Measurements from ENCODE around the gene IL17A. TPM values are rescaled to one million over a fixed set of nuclear protein-coding genes. Genes with fewer than 3 reads are reported as not detected.

Gene IL17A
- total RNA-seq: not detected
- long read RNA-seq: 0 reads

DNA sequence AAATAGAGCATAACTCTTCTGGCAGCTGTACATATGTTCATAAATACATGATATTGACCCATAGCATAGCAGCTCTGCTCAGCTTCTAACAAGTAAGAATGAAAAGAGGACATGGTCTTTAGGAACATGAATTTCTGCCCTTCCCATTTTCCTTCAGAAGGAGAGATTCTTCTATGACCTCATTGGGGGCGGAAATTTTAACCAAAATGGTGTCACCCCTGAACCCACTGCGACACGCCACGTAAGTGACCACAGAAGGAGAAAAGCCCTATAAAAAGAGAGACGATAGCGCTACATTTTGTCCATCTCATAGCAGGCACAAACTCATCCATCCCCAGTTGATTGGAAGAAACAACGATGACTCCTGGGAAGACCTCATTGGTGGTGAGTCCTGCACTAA, at the start of gene IL17A:
Gene IL17A, plus strand, starts transcription at position 301 of the 400 bp plus-strand sequence. Its CDS starts 57 bp downstream, at position 358.
- no peak for DNase-seq (ENCODE audit: low spot score)
- intact Hi-C loops (cut with DNase I): no loop called here

DNA sequence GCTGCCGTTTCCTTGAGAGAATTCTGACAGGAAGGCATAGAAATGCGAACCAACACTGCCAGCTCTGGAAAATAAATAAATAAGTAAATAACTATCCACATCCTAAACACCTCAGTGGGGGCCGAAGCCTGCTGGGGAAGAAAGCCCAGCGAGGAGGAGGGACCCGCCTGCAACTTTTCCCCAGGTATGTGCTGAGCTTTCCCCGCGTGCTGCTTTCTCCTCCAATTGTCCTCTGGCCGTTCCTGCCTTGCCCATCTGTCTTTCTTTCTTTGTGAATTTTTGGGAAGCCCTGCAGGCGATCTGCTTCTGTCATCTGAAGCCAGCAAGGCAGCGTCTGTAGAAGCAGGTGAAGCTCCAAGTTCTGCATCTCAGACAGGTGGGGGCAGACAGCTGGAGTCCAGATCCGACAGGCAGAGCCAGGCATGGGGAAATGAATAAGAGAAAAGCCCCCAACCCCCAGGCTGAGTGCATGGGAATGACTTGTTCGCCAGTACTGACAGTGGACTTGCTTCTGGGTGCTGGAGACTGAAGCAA, 49.2 kb upstream of the IL17A start:
- DNase-seq (ENCODE audit: low spot score): no peak

GRCh38 chr6:52138284-52138683, 47.9 kb upstream of the IL17A start:
- no peak for DNase-seq (ENCODE audit: low spot score)
- intact Hi-C loops (cut with DNase I): no loop called here

More for the DNA sequence above, 49.2 kb upstream of the IL17A start:
- intact Hi-C loops (cut with DNase I): no loop called here

DNA sequence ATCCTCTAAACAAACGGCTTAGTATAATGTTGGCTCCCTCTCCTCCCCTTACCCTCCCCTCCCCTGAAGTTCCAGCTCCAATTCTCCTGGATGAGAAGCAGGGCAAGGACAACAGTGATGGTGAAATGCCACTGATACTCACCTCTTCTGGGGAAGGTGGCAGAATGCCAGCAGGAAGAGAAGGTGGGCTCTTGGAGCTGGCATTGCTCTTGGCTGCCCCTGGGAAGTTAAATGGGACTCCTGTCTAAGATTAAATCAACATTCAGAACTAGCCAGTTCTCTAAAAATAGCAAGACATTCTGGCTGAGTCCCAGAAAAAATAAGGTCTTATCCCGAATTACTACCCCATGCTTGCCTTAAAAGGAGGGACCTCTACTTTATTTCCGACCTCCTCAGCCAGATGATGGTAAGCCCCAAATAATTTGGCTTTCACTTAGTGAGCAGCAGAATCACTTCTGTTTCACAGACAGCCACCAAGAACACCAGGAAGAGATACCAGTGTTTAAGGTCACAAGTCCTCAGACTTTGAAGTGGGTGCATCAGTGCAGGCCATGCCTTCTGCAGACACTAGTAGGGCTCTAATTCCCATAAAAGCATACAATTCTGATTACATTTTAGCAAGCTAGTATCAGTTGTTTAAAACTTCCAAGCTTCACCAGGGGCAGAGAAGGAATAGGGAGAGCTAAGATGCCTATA, 46.0 kb upstream of the IL17A start:
- intact Hi-C loops (cut with DNase I): no loop called here
- DNase-seq (ENCODE audit: low spot score): no peak

DNA sequence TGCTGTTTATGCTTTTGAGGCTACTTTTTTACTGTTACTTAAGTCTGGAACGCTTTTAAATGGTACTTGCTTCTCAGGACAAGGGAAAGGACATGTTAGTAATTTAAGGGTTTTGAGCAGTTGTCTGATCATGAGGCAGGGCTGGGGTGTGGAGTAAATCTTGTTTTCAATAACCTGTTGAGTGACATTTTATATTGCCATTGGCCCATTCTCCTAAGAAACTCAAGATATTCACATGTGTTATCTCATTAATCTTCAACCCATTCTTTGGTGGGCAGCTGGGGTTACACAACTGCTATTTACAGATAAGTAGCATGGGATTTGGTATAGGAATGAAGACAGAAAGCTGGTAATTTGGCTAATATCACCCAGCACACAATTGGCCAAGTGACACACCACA, 44.6 kb upstream of the IL17A start:
- DNase-seq (ENCODE audit: low spot score): no peak
- intact Hi-C loops (cut with DNase I): no loop called here

DNA sequence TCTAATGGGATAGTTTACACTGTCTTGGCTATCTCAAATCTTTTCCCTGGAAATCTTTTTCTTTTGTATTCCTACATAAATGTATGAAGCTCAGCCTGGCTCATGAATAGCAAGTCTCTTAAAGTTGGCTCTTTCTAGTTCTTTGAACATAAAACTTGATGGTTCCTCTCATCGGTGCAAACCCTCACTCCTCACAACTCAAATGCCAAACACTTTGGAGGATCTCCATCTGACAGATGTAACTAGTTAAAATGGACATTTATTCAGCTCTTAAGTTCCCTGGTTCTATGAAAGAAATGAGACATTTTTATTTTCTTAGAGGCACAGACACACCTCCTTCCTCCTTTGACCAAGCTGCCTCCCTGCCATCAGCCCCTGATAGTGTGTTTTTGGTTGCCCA, 43.6 kb upstream of the IL17A start:
- DNase-seq (ENCODE audit: low spot score): no peak
- intact Hi-C loops (cut with DNase I): no loop called here

DNA sequence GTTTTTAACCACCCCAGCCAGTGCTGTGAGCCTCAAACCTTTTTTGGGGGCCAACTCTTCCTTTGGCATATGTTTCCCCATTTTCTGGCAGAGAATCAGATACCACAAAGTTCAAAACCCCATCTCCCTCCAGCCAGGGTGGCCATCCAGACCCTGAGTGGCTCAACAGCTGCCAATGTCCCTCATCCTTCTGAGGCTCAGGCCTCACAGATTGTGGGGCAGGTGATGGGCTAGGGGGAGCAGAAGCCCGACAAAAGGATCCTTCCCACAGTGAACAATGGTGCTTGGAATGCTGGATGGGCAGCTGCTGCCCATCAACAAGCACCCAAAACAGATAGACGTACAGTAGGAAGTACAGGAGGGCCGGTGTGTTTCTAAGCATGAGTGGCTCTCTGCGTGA, 42.6 kb upstream of the IL17A start:
- intact Hi-C loops (cut with DNase I): no loop called here
- DNase-seq (ENCODE audit: low spot score): no peak

- intact Hi-C loops (cut with DNase I): no loop called here
- DNase-seq (ENCODE audit: low spot score): no peak
Measured at GRCh38 chr6:52144196-52145076, 41.7 kb upstream of the IL17A start.

DNA sequence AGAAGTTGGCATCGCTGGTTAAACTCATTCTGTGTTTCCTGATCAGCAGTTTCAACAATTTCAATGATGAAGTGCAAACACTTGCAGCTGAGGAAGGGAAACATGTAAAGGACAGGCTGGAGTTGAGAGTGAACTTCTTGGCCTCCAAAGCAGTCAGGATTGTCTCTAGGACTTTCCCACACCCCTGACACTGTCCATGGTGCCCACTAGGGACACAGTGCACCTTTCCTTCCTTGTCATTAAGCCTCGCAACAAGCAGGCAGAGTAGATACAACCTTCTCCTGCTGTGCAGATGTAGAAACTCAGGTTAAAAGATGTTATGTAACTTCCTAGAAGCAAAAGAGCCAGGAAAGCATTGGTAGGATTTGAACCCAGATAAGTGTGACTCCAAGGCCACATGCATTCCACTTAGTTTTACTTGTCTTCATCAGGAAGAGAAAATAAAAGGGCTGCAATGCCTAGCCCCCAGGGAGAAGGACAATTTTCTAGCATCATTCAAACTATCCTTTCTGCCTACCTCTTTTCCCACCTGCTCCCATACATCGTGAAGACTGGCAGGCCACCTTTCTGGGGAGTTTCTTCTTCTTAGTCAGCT, 39.2 kb upstream of the IL17A start:
- no peak for DNase-seq (ENCODE audit: low spot score)
- intact Hi-C loops (cut with DNase I): no loop called here

GRCh38 chr6:52149076-52149475, 37.1 kb upstream of the IL17A start:
- intact Hi-C loops (cut with DNase I): no loop called here
- no peak for DNase-seq (ENCODE audit: low spot score)

GRCh38 chr6:52149949-52150348, 36.2 kb upstream of the IL17A start:
- DNase-seq (ENCODE audit: low spot score): no peak
- intact Hi-C loops (cut with DNase I): no loop called here

- intact Hi-C loops (cut with DNase I): no loop called here
- no peak for DNase-seq (ENCODE audit: low spot score)
Measured at GRCh38 chr6:52152070-52152423, 34.1 kb upstream of the IL17A start.

DNA sequence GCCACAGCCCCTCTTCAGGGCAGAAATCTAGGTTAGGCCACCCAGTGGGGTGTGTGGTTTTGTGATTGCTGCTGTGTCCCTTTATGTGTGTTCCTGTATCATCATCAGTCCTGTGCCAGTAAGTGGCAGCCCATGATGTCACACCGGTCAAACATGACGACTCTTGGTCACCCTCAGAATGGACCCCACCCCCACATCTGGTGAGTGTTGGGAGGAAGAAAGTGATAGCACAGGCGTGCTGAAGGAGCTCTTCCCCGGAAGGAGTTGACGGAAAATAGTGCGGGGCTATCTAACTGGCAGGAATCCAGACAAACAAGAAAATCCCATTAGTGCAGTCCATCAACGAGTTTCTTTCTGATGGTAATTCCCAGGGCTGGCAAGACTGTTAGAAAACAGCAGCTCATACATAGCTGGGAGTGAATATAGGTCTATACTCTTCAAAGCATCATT, 33.4 kb upstream of the IL17A start:
- no peak for DNase-seq (ENCODE audit: low spot score)
- intact Hi-C loops (cut with DNase I): no loop called here

DNA sequence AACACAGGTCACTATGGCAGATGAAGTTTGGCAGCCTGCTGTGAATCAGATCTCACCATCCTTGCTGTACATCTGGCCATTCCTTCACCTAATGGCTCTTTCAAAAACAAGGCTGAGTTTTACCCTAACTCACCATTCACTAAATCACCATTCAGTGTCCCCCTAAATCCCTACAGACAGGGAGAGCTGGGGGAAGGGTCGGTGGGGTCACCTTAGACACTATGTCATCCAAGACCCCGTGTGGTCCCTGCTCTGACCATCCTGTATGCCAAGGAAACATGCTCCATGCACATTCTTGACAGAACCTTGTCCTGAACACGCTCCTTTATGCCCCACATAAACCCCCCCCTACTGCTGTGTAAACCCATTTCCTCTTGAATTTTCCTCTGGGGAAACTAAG, 31.8 kb upstream of the IL17A start:
- intact Hi-C loops (cut with DNase I): no loop called here
- DNase-seq (ENCODE audit: low spot score): no peak

DNA sequence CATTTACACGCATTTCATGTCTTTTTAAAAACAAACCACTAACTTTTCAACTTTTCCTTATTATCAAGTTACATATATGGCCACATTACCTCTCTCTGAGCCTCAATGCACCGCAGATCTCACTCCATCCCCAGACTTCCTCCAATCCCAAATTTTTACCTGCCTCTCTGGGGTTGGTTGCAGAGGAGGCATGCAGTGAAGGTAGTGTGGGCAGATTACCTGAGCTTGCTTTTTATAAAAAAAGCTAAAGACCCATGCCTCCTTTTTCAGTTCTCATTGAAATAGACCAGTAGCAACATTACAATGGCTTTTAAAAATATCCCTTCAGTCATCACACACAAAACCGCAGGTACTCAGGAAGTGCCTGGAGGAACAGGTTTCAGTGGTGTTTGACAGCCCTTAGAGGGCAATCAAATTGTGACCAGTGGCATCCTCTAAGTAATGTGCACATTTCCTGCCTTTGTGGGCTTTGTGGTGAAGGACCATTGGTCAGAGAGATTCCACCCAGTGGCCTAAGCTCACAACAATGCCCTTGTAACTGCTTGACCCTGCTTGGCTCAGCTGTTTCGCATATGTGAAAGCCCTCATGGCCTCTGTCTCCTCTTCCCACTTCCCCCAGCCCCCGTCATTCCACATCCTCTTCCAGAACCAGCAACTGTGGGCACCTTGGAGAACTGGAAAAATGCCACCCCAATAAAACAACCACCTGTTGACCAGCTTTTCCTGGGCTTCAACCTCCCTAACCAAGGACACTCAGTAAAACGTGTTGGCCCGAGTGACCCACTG, 30.2 kb upstream of the IL17A start:
- no peak for DNase-seq (ENCODE audit: low spot score)
- intact Hi-C loops (cut with DNase I): no loop called here

- DNase-seq (ENCODE audit: low spot score): no peak
- intact Hi-C loops (cut with DNase I): no loop called here
Measured at GRCh38 chr6:52157301-52157941, 28.8 kb upstream of the IL17A start.

DNA sequence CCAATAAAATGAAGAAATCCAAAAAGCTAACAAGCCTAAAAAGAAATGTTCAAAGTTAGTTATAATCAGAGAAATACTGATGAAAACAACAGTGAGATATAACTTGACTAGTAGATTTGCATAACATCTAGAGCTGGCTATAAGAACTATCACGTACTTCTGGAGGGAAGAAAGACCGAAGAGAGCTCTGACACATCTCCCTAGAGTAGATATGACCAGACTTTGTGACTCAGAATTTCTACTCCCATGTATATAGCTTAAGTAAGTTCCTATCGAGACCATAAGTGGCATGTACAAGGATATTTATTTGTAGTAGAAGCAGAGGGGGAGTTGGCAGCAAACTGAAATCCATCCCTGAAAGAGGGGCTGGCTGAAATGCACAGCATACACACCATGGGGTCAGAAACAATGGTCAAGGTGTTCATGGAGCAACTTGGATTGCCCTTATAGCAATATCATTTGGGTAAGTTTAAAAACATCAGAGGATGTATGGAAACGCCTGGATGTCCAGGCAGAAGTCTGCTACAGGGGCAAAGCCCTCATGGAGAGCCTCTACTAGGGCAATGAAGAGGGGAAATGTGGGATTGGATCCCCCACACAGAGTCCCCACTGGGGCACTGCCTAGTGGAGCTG, 25.6 kb upstream of the IL17A start:
- intact Hi-C loops (cut with DNase I): loop anchor here (5.0 kb wide), 1 partner anchor 72 kb away; no protein-coding TSS in a partner anchor
- no peak for DNase-seq (ENCODE audit: low spot score)

- intact Hi-C loops (cut with DNase I): loop anchor here (5.0 kb wide), 1 partner anchor 70 kb away; no protein-coding TSS in a partner anchor
- DNase-seq (ENCODE audit: low spot score): no peak
Measured at GRCh38 chr6:52161689-52162438, 24.3 kb upstream of the IL17A start.
